Smooth muscle cell (in vitro differentiated cells): ENCODE measurements around the gene LUC7L. TPM values are rescaled to one million over a fixed set of nuclear protein-coding genes. Genes with fewer than 3 reads are reported as not detected.

Source experiments
- DNase-seq: peaks from one replicate; lab custom pipeline; 2025; ENCODE audit not compliant: unreplicated experiment; lab: John Stamatoyannopoulos, UW
- H2AFZ ChIP-seq: fragments of 200-600 bp; sonication (generic); 2 replicates; pipeline ENCODE4 v1.6.0; 2016; ENCODE audit warnings: antibody characterized with exemption, low read depth, mild to moderate bottlenecking
- H3F3A ChIP-seq: fragments of 200-600 bp; sonication (generic); 2 replicates; pipeline ENCODE4 v1.6.0; 2017; ENCODE audit warnings: antibody characterized with exemption, low read depth
- H3K27ac ChIP-seq: fragments of 200-600 bp; sonication (generic); 2 replicates; pipeline ENCODE4 v1.5.1; 2016; ENCODE audit warnings: low read depth, mild to moderate bottlenecking
- H3K27me3 ChIP-seq: fragments of 200-600 bp; sonication (generic); 2 replicates; pipeline ENCODE4 v1.6.1; 2016; ENCODE audit warnings: low read depth, mild to moderate bottlenecking
- H3K36me3 ChIP-seq: fragments of 200-600 bp; sonication (generic); 2 replicates; pipeline ENCODE4 v1.5.1; 2016; ENCODE audit warnings: low read depth
- H3K4me1 ChIP-seq: fragments of 200-600 bp; sonication (generic); 2 replicates; pipeline ENCODE4 v1.5.1; 2016; ENCODE audit warnings: low read depth
- H3K4me2 ChIP-seq: fragments of 200-600 bp; sonication (generic); 2 replicates; pipeline ENCODE4 v1.6.0; 2016; ENCODE audit warnings: mild to moderate bottlenecking
- H3K4me3 ChIP-seq: fragments of 200-600 bp; sonication (generic); 2 replicates; pipeline ENCODE4 v1.5.1; 2016; ENCODE audit warnings: mild to moderate bottlenecking
- H3K79me2 ChIP-seq: fragments of 200-600 bp; sonication (generic); 2 replicates; pipeline ENCODE4 v1.6.0; 2016; ENCODE audit warnings: low read depth, mild to moderate bottlenecking
- H3K9ac ChIP-seq: fragments of 200-600 bp; sonication (generic); 2 replicates; pipeline ENCODE4 v1.6.0; 2016; ENCODE audit warnings: low read depth
- H3K9me3 ChIP-seq: fragments of 200-600 bp; sonication (generic); replicated peaks from 2 replicates; pipeline ENCODE4 v1.5.1; 2016; ENCODE audit warnings: low read depth
- H4K20me1 ChIP-seq: fragments of 200-600 bp; sonication (generic); 2 replicates; pipeline ENCODE4 v1.6.0; 2016; ENCODE audit warnings: low read depth
- WGBS: methylation state at CpG from one replicate; pipeline ENCODE4 v1.1.7; 2016; ENCODE audit warnings: low lambda C conversion rate; 5-methylcytosine and 5-hydroxymethylcytosine counted together
- polyA plus RNA-seq: library from polyadenylated mRNA; unstranded; fragments of >200 nt; fragmentation: Nextera tagmentation; extraction: Ambion mirVana; gene quantifications from 2 replicates; pipeline ENCODE4 v1.2.1, GENCODE V29; 2016
- total RNA-seq: library from RNA; depleted of rRNA; stranded (reverse); fragments of >200 nt; gene quantifications from 2 replicates; pipeline ENCODE4 v1.2.3, GENCODE V29; 2014
- TF ChIP-seq, protein P1 (sequence below): fragments of 200-600 bp; sonication (generic); IDR thresholded peaks from 2 replicates; pipeline ENCODE4 v1.5.1; 2017; ENCODE audit warnings: borderline replicate concordance, mild to moderate bottlenecking, antibody characterized with exemption; ENCODE audit not compliant: insufficient read depth, poor library complexity, severe bottlenecking

Gene LUC7L
- total and polyA plus RNA-seq, 2 experiments from 2014 or later: 56.2 to 70.6 TPM

- DNase-seq: no peak
- Histone ChIP-seq H3K36me3 (no peaks in the 10 kb centered on the region), H3K4me1 (no peaks in the 10 kb centered on the region), H3K4me2 (no peak overlapping the region), H3K9me3 (no peaks in the 10 kb centered on the region), H3K9ac (no peak overlapping the region), H3K79me2 (no peaks in the 10 kb centered on the region), H2AFZ (no peak overlapping the region), H3K4me3 (no peak overlapping the region), H3F3A (no peaks in the 10 kb centered on the region), H3K27me3 (no peaks in the 10 kb centered on the region), H3K27ac (no peak overlapping the region), H4K20me1 (no peaks in the 10 kb centered on the region)
- WGBS: 99% methylated on average over 25 of the region's 25 CpGs
- TF ChIP-seq, protein P1, sequence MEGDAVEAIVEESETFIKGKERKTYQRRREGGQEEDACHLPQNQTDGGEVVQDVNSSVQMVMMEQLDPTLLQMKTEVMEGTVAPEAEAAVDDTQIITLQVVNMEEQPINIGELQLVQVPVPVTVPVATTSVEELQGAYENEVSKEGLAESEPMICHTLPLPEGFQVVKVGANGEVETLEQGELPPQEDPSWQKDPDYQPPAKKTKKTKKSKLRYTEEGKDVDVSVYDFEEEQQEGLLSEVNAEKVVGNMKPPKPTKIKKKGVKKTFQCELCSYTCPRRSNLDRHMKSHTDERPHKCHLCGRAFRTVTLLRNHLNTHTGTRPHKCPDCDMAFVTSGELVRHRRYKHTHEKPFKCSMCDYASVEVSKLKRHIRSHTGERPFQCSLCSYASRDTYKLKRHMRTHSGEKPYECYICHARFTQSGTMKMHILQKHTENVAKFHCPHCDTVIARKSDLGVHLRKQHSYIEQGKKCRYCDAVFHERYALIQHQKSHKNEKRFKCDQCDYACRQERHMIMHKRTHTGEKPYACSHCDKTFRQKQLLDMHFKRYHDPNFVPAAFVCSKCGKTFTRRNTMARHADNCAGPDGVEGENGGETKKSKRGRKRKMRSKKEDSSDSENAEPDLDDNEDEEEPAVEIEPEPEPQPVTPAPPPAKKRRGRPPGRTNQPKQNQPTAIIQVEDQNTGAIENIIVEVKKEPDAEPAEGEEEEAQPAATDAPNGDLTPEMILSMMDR: no peak
Measured at GRCh38 chr16:254461-254860, 25.2 kb upstream of the LUC7L start.

GRCh38 chr16:253833-254232, 24.6 kb upstream of the LUC7L start:
- Histone ChIP-seq H4K20me1 (peaks cover 6% of the 10 kb centered on the region), H3F3A (no peaks in the 10 kb centered on the region), H3K9me3 (no peaks in the 10 kb centered on the region), H3K27ac (no peak overlapping the region), H3K79me2 (no peaks in the 10 kb centered on the region), H3K27me3 (no peaks in the 10 kb centered on the region), H3K9ac (no peak overlapping the region), H3K36me3 (no peaks in the 10 kb centered on the region), H3K4me2 (no peak overlapping the region), H3K4me3 (no peak overlapping the region), H2AFZ (no peak overlapping the region), H3K4me1 (no peaks in the 10 kb centered on the region)
- TF ChIP-seq, protein P1: no peak
- no peak for DNase-seq
- 99% methylated on average over 6 of the region's 6 CpGs for WGBS

DNA sequence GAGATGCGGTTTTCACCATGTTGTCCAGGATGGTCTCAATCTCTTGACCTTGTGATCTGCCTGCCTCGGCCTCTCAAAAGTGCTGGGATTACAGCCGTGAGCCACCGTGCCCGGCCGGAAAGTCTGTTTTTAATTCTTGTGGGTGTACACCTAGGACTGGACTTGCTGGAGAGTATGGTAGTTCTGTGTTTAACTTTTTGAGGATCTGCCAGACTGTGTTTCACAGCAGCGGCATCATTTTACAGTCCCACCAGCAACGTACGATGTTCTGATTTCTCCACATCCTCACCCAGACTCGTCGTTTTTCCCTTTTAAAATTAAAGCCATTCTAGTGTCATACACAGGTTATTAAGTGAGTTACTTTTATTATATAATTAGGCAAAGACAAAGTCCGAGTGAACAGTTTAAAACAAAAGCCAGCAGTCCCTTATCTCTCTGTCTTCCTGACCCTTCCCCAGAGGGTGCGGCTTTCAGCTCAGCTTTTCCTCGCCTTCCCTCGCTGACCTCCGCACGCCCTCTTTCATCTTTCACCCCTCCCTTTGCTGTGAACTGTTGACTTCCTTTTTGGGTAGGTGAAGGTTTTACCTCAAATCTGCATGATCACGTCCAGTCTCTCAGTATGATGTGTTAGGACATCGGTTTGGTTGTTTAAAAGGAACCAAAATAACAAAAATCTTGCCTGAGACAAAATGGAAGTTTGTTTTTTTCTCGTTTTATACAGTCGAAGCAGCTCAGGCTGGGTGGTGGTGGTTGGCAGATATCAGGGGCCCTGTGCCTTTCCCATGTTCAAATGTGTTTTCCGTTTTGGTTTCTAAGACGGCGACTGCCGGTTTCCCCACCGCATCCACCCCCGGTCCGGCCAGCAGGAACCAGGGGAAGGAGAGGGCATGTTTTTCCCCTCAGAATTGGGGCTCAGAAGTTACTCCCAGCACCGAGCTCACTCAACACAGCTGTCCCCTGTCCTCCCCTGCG, 23.4 kb upstream of the LUC7L start:
- Histone ChIP-seq H3K4me3 (no peak overlapping the region), H3K4me2 (no peak overlapping the region), H3K4me1 (no peaks in the 10 kb centered on the region), H3K9ac (no peak overlapping the region), H3K27me3 (no peaks in the 10 kb centered on the region), H3K79me2 (no peaks in the 10 kb centered on the region), H3K36me3 (no peaks in the 10 kb centered on the region), H3F3A (no peaks in the 10 kb centered on the region), H3K27ac (no peak overlapping the region), H4K20me1 (peaks cover 9% of the 10 kb centered on the region), H3K9me3 (no peaks in the 10 kb centered on the region), H2AFZ (no peak overlapping the region)
- 92% methylated on average over 30 of the region's 30 CpGs for WGBS
- TF ChIP-seq, protein P1: no peak
- no peak for DNase-seq
